Panc1 (cell line): ENCODE results near the gene TRIOBP. TPM values are rescaled to one million over a fixed set of nuclear protein-coding genes. Genes with fewer than 3 reads are reported as not detected.
A peak's percentile ranks its signal among the peaks of the same experiment; 100 is the strongest.

Experiments
- ATAC-seq: fragments of 200-7000 bp; cut with Tn5 transposase; 2 replicates; pipeline ENCODE4 v1.9.1; 2020; ENCODE audit warnings: mild to moderate bottlenecking, moderate library complexity
- BruUV-seq: library from RNA; stranded (reverse); fragments of 400-500 nt; replicated peaks from 2 replicates; lab custom pipeline; 2021; lab: Mats Ljungman, UMichigan
- CTCF ChIA-PET: fragments of 300-600 bp; sonication (Branson Sonifier 250); formaldehyde crosslinking; loops from one replicate; lab custom pipeline; 2022; ENCODE audit warnings: antibody characterized with exemption; lab: Charles Lee
- POLR2A ChIA-PET: fragments of 300-600 bp; sonication (Branson Sonifier 250); formaldehyde crosslinking; loops from one replicate; lab custom pipeline; 2022; ENCODE audit warnings: antibody characterized with exemption; lab: Charles Lee
- DNase-seq: peaks from one replicate; pipeline ENCODE4 v3.0.0-alpha.2; 2010; ENCODE audit warnings: low read depth, low spot score
- H3K27ac ChIP-seq: 2 replicates; pipeline ENCODE4 v1.5.1; 2011; ENCODE audit warnings: mild to moderate bottlenecking, low read length, inconsistent platforms
- H3K27me3 ChIP-seq: fragments of 200-500 bp; sonication (Bioruptor generic); 2 replicates; pipeline ENCODE4 v1.6.0; 2014; ENCODE audit warnings: low read length, inconsistent platforms; ENCODE audit not compliant: control insufficient read depth, insufficient read depth
- H3K36me3 ChIP-seq: fragments of 200-500 bp; sonication (Bioruptor generic); 2 replicates; pipeline ENCODE4 v1.5.1; 2014; ENCODE audit warnings: inconsistent platforms, mild to moderate bottlenecking, low read length, moderate library complexity; ENCODE audit not compliant: control insufficient read depth, insufficient read depth
- H3K4me1 ChIP-seq: 2 replicates; pipeline ENCODE4 v1.5.1; 2011; ENCODE audit warnings: inconsistent platforms, mild to moderate bottlenecking, low read length, moderate library complexity; ENCODE audit not compliant: control insufficient read depth, insufficient read depth
- H3K4me3 ChIP-seq, 2 experiments: 2 replicates each; pipeline ENCODE4 v1.5.1; 2011 to 2012; ENCODE audit warnings: low read depth in 2 of 2, low read length in 2 of 2, mild to moderate bottlenecking in 2 of 2, inconsistent platforms in 1 of 2, moderate library complexity in 1 of 2
- H3K9me3 ChIP-seq: fragments of 200-500 bp; sonication (Bioruptor generic); 2 replicates; pipeline ENCODE4 v1.5.1; 2014; ENCODE audit warnings: low read depth, mild to moderate bottlenecking, inconsistent platforms, low read length, moderate library complexity; ENCODE audit not compliant: control insufficient read depth, insufficient read depth
- CTCF ChIP-seq: fragments of 450-650 bp; IDR thresholded peaks from 2 replicates; pipeline ENCODE4 v1.5.1; 2017; ENCODE audit warnings: mild to moderate bottlenecking
- POLR2AphosphoS5 ChIP-seq: IDR thresholded peaks from 2 replicates; pipeline ENCODE4 v1.6.1; 2012; ENCODE audit warnings: mild to moderate bottlenecking, low read depth, low read length, moderate library complexity
- REST ChIP-seq, 2 experiments: IDR thresholded peaks; 2 replicates each; pipeline ENCODE4 v1.6.1; 2011 to 2012; ENCODE audit warnings: low read depth in 2 of 2, control low read depth in 1 of 2, low read length in 1 of 2, mild to moderate bottlenecking in 1 of 2, moderate library complexity in 1 of 2; ENCODE audit not compliant: insufficient read depth in 1 of 2
- SIN3A ChIP-seq: IDR thresholded peaks from 2 replicates; pipeline ENCODE4 v1.6.1; 2012; ENCODE audit warnings: low read depth, mild to moderate bottlenecking, low read length, moderate library complexity, borderline replicate concordance; ENCODE audit not compliant: insufficient read depth
- TCF7L2 ChIP-seq: IDR thresholded peaks from 2 replicates; pipeline ENCODE4 v1.6.1; 2011; ENCODE audit warnings: mild to moderate bottlenecking, low read depth, low read length, inconsistent platforms
- in situ Hi-C: cut with HindIII; loops from 2 replicates; pipeline ENCODE4 v1.10.0; 2016; ENCODE audit warnings: low sequenced_read_pairs, low pct_unique_long_range_greater_than_20kb
- intact Hi-C: fragments of 100-400 bp; cut with micrococcal nuclease; formaldehyde crosslinking; loops from one replicate; pipeline ENCODE4 v1.10.0; 2022; ENCODE audit not compliant: unreplicated experiment
- total RNA-seq: library from RNA; stranded (reverse); gene quantifications from one replicate; pipeline ENCODE4 v1.2.1, GENCODE V29; 2021; ENCODE audit not compliant: unreplicated experiment

The TRIOBP gene
- total RNA-seq, 1 experiment from 2014 or later = 50.5 TPM

GRCh38 chr22:37749831-37750595 is 53.2 kb downstream of the TRIOBP start:
- no peaks in the 10 kb centered on the region for H3K27me3 ChIP-seq
- ATAC-seq (no peak), DNase-seq (no peak)
- in situ Hi-C loops = no loop called here
- H3K9me3 ChIP-seq = no peaks in the 10 kb centered on the region
- intact Hi-C loops = no loop called here
- no peaks in the 10 kb centered on the region; the same call in 1 of the 2 replicates for H3K36me3 ChIP-seq
- BruUV-seq = no TSS peak
- no peak overlapping the region for H3K4me3 ChIP-seq
- TF ChIP-seq SIN3A (no peak), TCF7L2 (no peak), REST (IDR thresholded peaks at IDR 0.05; ENCODE audit: insufficient read depth in 1 of 2, low read depth in 2 of 2, low read length in 1 of 2) (no peak), POLR2AphosphoS5 (no peak), CTCF (no peak)
- H3K4me1 ChIP-seq = peaks cover 63% of the 10 kb centered on the region
- POLR2A ChIA-PET = interaction anchor here (0.6 to 1.4 kb wide), 3 partner anchors 9 to 107 kb away, joined by 3 to 10 read pairs (median 3); no protein-coding TSS in a partner anchor
- H3K27ac ChIP-seq = peak overlapping the region; percentile 34
- CTCF ChIA-PET = interaction anchor here (0.6 kb wide), 1 partner anchor 38 kb away, joined by 10 read pairs; no protein-coding TSS in a partner anchor

- no peak for TF ChIP-seq CTCF
- no peak for TF ChIP-seq TCF7L2
- TF ChIP-seq REST (IDR thresholded peaks at IDR 0.05; ENCODE audit: insufficient read depth in 1 of 2, low read depth in 2 of 2, low read length in 1 of 2) = no peak
- no peak for TF ChIP-seq POLR2AphosphoS5
- TF ChIP-seq SIN3A = no peak
- DNase-seq (no peak), ATAC-seq (no peak)
- Histone ChIP-seq H3K9me3 (no peaks in the 10 kb centered on the region), H3K27ac (peak overlapping the region; percentile 68; the same call in 1 of the 2 replicates), H3K4me3 (no peak overlapping the region), H3K27me3 (no peaks in the 10 kb centered on the region), H3K4me1 (peaks cover 61% of the 10 kb centered on the region), H3K36me3 (no peaks in the 10 kb centered on the region)
- intact Hi-C loops (no loop called here), in situ Hi-C loops (no loop called here)
- CTCF ChIA-PET = no interaction called here
- no TSS peak for BruUV-seq
- POLR2A ChIA-PET = interaction anchor here (1.4 kb wide), 1 partner anchor 10 kb away, joined by 3 read pairs; no protein-coding TSS in a partner anchor
Measured at GRCh38 chr22:37750596-37751162, 53.8 kb downstream of the TRIOBP start.
